SW480 (cell line): ENCODE measurements around the gene KRTAP10-3.
A peak's percentile ranks its signal among the peaks of the same experiment; 100 is the strongest.

Source experiments
- DNase-seq: peaks from one replicate; pipeline ENCODE4 v3.0.0-alpha.2; 2016; ENCODE audit warnings: low spot score

The KRTAP10-3 gene

GRCh38 chr21:44527983-44528633, 30.5 kb downstream of the KRTAP10-3 start:
- DNase-seq = no peak

DNA sequence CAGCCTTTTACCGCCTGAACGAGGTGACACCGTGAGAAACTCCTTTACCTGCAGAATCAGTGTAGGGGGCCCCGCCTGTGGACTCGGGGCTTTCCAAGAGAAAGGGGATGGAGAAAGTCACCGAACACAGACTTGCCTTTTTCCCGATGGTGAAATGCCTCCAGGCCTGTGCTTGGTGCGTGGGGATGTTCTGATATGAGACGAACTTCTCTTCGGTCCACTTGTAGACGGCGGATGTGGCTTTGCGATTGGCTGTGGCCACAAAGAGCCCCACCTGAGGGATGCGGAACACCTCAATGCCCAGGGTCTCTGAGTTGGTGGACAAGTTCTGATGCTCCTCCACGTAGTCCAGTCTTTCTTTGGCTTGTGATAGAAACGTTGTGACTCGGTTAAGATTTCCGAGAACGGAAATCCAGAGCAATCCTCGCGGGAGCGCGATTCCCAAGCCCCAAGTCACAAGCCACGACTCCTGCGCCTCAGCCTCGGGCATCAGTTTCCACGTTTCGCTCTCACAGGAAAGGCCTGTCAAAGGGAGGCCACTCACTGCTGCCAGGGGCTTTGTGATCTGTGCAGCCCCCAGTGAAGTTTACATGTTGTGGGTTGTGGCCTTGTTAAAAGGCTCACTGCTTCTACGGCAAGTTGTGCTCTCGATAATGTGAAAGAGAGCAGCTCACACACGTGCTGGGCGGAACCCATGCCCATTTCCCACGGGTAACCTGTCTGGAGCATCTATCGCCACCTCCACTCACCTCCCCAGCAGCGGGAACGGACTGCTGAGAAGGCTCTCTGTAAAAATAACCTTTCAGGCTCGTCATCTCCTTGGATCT, 31.2 kb downstream of the KRTAP10-3 start:
- DNase-seq = no peak

DNA sequence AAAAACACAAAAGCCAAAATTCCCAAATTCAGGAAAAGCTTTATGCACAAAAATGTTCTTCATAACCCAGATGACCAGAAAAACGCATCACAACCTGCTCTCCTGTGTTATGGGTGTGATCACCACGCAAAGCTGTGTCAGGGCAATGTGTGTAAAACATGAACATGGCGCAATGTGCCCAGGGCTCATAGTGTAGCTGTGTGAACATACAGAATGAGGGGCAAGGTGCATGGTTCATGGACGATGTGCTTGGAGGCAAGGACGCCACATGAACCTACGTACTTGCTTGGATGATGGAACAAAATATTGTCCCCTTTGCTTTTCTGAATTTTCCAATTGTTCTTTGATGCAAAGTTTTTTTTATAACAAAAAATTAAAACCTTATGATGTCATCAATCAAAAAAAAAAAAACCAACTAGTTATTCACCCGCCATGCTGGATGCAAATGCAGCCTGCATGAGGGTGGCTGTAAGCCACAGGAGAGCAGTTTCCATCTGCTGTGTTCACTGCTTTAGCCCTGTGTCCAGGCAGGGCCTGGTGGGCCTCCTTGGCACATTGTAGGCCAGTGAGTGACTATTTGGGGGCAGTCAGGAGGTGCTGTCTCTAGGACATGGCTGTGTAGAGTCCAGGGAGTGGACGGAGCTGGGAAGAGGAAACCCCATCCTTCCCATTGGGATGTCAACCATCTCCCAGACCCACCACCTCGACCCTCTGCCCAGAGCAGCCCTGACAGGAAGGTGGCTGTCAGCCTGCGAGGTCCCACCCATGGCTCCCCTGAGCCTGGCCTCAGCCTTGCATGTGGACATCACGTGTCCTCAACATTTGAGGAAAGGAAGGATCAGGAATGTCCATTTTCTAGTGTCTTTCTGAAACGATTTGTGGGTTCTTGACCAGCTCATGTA, 32.2 kb downstream of the KRTAP10-3 start:
- no peak for DNase-seq

- no peak for DNase-seq
Measured at GRCh38 chr21:44525391-44526095, 33.1 kb downstream of the KRTAP10-3 start.

- no peak for DNase-seq
Measured at GRCh38 chr21:44524414-44525371, 33.9 kb downstream of the KRTAP10-3 start.

- no peak for DNase-seq
Measured at GRCh38 chr21:44523567-44524413, 34.8 kb downstream of the KRTAP10-3 start.

- DNase-seq = no peak
Measured at GRCh38 chr21:44522753-44523204, 35.8 kb downstream of the KRTAP10-3 start.

GRCh38 chr21:44521928-44522752, 36.5 kb downstream of the KRTAP10-3 start:
- no peak for DNase-seq

GRCh38 chr21:44521301-44521927, 37.2 kb downstream of the KRTAP10-3 start:
- no peak for DNase-seq

DNA sequence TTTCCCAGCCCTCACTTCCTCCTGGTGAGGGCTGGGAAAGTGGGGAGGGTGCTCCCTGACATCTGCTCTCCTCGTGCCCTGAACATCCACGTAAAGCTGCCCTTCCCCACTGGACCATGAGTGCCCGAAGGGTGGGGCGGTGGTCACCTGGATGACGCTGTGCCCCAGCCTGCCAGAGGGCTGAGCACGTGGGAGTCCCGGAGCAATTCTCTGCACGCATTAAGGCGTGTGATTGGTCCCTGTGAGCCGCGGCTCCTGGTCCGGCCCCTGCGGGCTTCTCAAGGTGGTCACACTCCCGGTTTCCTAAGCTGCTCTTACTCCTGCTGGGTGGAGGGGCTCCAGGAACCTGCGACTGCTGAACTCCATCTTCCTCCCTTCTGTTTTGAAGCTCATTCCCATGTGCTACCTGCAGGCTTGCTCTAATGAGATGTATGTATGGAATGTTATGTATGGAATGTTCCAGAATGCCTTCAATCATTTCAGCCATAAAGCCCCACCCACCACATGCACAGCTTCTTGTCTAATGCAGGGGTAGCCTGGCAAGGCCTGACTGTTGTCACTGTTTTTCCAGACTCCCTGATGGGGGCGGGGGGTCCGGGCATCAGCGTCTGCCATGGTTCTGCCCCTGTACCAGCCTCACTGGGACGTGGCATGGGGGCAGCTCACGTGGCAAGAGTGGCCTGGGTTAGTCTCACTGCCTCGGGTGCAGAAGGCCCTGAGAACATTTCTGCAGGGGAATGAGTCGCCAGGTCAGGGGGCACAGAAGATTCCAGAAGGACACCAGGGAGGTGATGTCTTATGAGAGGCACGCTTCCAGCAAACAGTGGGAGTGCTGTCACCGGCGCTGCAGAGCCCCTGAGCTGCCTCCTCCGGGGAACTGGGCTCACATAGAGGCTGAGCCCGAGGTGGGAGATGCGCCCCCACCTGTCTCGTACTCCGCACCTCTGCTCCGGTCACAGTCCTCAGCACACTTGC, 38.0 kb downstream of the KRTAP10-3 start:
- no peak for DNase-seq

DNA sequence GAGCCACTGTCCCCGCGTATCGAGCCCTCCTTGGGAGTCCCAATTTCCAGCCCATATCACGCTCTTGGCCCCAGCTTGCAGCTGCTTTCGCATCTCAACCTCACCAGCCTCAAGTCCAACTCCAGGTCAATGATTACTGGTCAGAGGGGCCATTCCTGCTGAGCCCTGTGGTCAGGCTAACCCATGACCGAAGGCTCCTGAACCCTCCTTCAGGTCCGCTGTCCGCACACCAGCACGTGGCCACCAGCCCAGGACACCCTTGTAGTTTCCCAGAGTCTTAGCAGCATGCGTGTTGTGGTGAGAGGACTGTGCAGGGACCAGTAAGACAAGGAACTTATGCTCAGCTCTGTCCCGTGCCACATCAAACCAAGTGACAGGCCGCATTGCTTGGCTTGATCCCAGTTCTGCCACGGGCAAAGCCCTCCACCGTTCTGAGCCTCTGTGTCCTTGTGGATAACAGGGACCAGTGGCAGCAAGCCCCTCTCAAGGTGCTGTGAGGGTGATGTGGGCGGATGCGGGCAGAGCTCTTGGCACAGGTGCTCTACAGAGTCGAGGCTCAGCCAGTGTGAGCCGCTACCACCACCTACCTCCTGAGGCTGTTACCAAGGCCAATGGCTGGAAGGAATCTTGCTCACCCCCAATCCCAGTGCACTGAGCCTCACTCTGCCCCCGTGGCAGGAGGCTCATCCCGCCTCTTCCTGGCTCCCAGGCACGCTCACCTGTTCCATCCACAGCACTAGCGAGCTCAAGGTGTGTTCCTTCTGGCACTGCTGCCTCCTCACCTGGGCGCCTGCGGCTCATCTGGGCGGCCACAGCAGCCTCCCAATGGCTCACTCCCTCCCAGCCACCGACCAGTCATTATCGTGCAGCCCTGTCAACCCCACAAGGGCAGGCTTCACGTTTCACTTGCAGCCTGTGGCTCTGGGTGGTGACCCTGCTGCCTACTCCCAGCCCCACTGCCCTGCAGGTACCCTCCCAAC, 39.0 kb downstream of the KRTAP10-3 start:
- DNase-seq = no peak

DNA sequence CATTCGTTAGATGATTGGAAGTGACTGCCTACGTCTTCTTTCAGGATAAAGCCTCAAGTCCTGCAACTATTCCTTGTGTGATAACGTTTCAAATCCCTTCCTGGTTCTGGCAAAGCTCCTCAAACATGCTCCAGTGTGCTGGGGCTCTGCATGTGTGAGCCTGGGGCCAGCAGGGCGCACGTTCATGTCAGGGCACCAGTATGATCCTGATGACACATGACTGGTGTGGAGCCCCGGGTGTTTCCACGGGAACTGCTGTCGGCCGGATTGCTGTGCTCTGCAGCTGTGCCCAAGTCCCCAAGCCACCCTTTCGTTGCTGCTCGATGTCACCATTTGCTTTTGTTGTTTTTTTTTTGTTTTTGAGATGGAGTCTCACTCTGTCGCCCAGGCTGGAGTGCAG, 39.9 kb downstream of the KRTAP10-3 start:
- DNase-seq = no peak

GRCh38 chr21:44517175-44517899, 41.3 kb downstream of the KRTAP10-3 start:
- peak; percentile 91 for DNase-seq

DNA sequence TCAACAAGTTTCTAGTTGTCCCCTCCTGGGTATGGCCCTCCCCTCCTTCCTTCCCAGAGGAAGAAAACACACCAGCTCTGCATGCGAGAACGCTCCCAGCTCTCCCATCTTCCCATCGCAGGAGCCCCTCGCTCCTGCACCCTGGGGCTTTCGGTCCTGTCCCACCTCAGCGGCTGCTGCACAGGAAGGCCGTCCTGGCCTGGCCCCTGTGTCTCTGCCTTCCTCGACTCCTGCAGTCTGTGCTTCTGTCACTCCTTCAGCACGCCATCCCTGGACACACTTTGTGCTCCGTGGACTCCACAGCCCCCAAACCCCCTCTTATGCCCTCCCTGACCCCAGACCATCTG, 41.8 kb downstream of the KRTAP10-3 start:
- no peak for DNase-seq

DNA sequence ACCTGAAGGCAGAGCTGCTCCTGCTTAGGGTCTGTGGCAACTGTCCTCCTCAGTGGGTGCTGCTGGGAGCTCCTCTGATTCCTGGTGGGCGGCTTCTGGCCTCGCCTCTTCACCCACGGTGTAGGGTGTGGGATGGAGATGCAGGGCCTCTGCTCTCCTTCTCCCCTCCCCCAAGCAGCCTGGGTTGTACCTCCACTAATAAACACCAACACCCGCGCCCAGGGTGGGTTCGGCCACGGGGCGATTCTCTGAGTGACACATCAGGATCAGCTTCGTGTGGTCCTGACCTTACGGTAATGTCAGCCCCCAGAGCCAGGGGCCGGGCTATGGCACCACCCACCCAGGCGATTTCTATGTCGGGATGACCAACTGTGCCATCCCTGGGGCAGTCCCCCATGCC, 42.3 kb downstream of the KRTAP10-3 start:
- no peak for DNase-seq
